AG10803 (cell line): Measurements from ENCODE around the gene TBC1D8.

Experiments
- DNase-seq: peaks from one replicate; pipeline ENCODE4 v3.0.0; 2010; ENCODE audit warnings: low read depth
- H3K4me3 ChIP-seq: 2 replicates; pipeline ENCODE4 v1.5.1; 2011; ENCODE audit warnings: mild to moderate bottlenecking, low read length, control low read depth
- CTCF ChIP-seq: conservative IDR thresholded peaks from 2 replicates; pipeline ENCODE4 v1.5.1; 2011; ENCODE audit warnings: mild to moderate bottlenecking, low read length, control low read depth, inconsistent platforms

Gene TBC1D8

DNA sequence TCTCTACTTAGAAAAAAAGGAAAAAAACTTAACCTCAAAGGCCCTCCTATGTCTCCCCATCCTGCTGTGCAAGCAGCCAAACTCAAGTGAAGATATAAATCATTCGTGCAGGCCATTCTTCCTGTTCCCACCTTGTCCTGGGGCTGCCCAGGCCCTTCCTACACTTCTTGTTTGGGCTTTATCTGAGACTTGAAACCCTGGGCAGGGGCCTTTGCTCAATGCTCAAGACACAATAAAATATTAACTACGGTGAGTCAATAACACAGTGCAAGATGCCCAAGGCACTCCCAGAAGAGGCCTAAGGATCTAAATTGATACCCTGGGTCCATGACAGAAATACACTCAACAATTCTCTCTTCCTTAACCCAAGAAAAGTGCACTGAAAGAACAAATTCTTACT is 67.6 kb downstream of the TBC1D8 start:
- DNase-seq, result no peak
- no peak for TF ChIP-seq CTCF
- no peak overlapping the region for H3K4me3 ChIP-seq

GRCh38 chr2:101082998-101083397 is 68.2 kb downstream of the TBC1D8 start:
- no peak for TF ChIP-seq CTCF
- no peak overlapping the region for H3K4me3 ChIP-seq
- no peak for DNase-seq

DNA sequence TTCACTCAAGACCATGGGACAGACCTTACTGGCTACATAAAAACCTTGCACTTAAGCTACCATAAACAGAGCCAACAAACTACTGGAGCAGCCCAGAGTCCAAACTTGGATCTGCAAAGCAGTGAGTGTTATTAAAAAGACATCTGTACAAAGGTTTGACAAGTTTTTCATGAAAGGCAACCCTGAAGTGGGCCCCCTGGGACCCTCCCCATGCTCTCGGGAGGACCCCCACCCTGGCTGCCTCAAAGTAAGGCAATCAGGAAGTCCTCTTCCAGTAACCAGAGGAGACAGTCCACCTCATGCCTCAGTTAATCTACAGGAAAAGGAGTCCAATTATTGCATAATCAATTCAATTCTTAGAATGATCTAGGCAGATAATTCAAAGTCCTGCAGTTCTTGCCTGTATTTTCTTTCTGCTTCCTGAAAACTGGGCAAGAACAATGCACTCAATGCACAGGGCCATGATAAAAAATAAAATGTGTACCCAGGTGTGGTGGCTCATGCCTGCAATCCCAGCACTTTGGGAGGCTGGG is 69.7 kb downstream of the TBC1D8 start:
- no peak overlapping the region for H3K4me3 ChIP-seq
- DNase-seq, result no peak
- no peak for TF ChIP-seq CTCF

- H3K4me3 ChIP-seq, result no peak overlapping the region
- no peak for DNase-seq
- TF ChIP-seq CTCF, result no peak
Measured at GRCh38 chr2:101080211-101081068, 70.7 kb downstream of the TBC1D8 start.

DNA sequence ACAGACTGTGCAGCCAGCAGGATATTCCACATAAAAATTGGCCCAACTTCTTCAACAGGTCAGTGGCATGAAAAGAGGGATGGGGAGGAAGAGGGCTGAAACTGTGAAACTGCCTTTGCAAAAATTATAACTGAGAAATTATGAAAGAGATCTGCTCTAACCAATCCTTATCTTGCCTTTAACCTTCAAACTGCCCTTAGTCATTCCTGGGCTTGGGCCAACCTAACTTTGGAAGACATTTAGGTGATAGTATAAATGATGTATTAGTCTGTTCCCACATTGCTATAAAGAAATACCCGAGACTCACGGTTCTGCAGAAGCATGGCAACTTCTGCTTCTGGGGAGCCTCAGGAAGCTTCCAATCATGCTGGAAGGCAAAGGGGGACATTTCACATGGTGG is 74.6 kb downstream of the TBC1D8 start:
- DNase-seq, result no peak
- no peak overlapping the region for H3K4me3 ChIP-seq
- TF ChIP-seq CTCF, result no peak

GRCh38 chr2:101064868-101065549 is 86.2 kb downstream of the TBC1D8 start:
- DNase-seq, result peak; percentile 29
- TF ChIP-seq CTCF, result no peak
- H3K4me3 ChIP-seq, result no peak overlapping the region
